Measurements from ENCODE around the gene SCART1. TPM values are rescaled to one million over a fixed set of nuclear protein-coding genes. Genes with fewer than 3 reads are reported as not detected.
"Not testable (repeated sequence)": the region's sequence is repeated elsewhere in the genome, so short reads cannot be mapped to it uniquely, and the experiment has no call there.

Gene SCART1
- total and polyA plus RNA-seq, 11 donors, result 0.08 to 1.3 (median 0.34) TPM

DNA sequence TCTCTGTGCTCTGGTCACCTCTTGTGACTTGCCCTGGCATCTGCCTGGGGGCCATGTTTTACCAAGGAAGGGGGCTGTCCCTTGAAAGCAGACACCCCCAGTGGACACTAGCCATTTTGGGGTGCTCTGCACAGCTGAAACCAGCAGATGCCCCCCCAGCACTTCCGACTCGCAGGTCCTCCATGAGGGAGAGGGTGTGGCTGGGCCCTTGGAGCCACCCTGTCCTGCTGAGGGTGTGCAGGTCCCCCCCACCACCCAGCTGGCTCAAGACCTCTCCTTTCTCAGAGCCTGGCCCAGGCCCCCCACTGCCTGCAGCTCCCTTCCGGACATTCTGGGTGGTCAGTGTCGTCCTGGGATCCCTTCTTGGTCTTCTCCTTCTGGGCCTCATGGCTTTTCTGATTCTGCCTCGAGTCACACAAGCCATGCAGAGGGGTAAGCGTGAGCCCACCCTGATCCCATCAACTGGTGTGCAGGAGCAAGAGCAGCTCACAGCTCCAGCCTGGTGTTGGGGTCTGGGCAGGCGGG is 12.3 kb downstream of the SCART1 start:
- intact Hi-C loops (cut with DNase I), result no loop called here
- 83 to 95% (median 87%) methylated on average over 6 to 7 of the region's 7 CpGs for WGBS, 4 donors
- TF ChIP-seq POLR2A (IDR thresholded peaks at IDR 0.05) (no peak), CTCF (IDR thresholded peaks at IDR 0.05) (no peak)
- no peak overlapping the region for H3K27ac ChIP-seq
- ATAC-seq (no peak), DNase-seq (no peak)
- peaks cover 0 to 3% (median 0%) of the 10 kb centered on the region in 9 donors for H3K36me3 ChIP-seq
- peaks cover 0 to 16% (median 0%) of the 10 kb centered on the region in 9 donors for H3K27me3 ChIP-seq
- H3K4me3 ChIP-seq, result no peak overlapping the region
- H3K9me3 ChIP-seq, result peaks cover 0 to 8% (median 0%) of the 10 kb centered on the region in 12 donors
- H3K4me1 ChIP-seq, result no peaks in the 10 kb centered on the region

DNA sequence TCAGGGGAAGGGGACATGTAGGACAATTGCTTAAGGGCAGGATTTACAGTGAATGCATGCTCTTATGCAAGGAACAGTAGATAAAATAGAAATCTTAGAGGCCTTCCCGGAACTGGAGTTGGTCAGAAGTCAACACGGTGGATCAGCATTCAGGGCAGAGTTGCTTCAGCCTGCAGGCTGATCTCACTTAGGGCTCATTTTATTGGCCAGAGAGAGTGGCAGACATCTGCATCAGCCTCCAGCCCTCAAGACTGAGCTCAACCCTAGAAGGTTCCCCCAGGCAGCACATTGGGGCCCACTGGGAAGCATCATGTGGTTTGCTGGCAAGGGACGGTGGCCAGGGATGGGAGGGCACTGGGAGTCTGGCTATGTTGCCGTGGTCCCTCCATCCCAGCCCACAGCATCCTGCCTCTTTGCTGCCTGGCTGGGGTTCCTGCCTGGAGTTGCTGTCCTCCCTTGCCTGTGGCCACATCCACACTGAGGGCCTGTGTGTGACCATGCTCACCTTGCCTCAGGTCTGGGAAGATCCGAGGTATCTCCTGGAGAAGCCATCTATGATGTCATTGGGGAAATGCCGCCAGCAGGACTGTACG is 13.0 kb downstream of the SCART1 start:
- 90 to 95% (median 92%) methylated on average over 5 to 7 of the region's 7 CpGs for WGBS, 4 donors
- Histone ChIP-seq H3K4me1 (no peaks in the 10 kb centered on the region), H3K27me3 (peaks cover 0 to 16% (median 0%) of the 10 kb centered on the region in 9 donors), H3K36me3 (peaks cover 0 to 3% (median 0%) of the 10 kb centered on the region in 9 donors), H3K4me3 (no peak overlapping the region), H3K9me3 (peaks cover 0 to 8% (median 0%) of the 10 kb centered on the region in 12 donors), H3K27ac (no peak overlapping the region)
- intact Hi-C loops (cut with DNase I), result no loop called here
- no peak for ATAC-seq
- TF ChIP-seq CTCF (IDR thresholded peaks at IDR 0.05) (no peak), POLR2A (IDR thresholded peaks at IDR 0.05) (no peak)
- DNase-seq, result no peak

- Histone ChIP-seq H3K4me3 (no peak overlapping the region), H3K27ac (no peak overlapping the region), H3K36me3 (peaks cover 0 to 3% (median 0%) of the 10 kb centered on the region in 9 donors), H3K4me1 (no peaks in the 10 kb centered on the region), H3K27me3 (peaks cover 0 to 16% (median 0%) of the 10 kb centered on the region in 9 donors), H3K9me3 (peaks cover 0 to 8% (median 0%) of the 10 kb centered on the region in 12 donors)
- no peak for DNase-seq
- 87 to 96% (median 89%) methylated on average over 15 to 17 of the region's 17 CpGs for WGBS, 4 donors
- no peak for ATAC-seq
- intact Hi-C loops (cut with DNase I), result no loop called here
- TF ChIP-seq POLR2A (IDR thresholded peaks at IDR 0.05) (no peak), CTCF (IDR thresholded peaks at IDR 0.05) (no peak)
These were observed 13.7 kb downstream of the SCART1 start for GRCh38 chr10:133467286-133467911.

DNA sequence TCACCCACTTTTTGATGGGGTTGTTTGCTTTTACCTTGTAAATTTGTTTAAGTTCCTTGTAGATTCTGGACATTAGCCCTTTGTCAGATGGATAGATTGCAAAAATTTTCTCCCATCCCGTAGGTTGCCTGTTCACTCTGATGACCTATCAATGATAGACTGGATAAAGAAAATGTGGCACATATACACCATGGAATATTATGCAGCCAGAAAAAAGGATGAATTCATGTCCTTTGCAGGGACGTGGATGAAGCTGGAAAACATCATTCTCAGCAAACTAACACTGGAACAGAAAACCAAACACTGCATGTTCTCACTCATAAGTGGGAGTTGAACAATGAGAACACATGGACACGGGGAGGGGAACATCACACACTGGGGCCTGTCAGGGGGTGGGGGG is 15.5 kb downstream of the SCART1 start:
- H3K36me3 ChIP-seq; H3K27ac ChIP-seq; H3K4me3 ChIP-seq; H3K4me1 ChIP-seq; H3K9me3 ChIP-seq; DNase-seq; intact Hi-C loops (cut with DNase I); ATAC-seq: not testable (repeated sequence)
- H3K27me3 ChIP-seq, result peaks cover 0 to 14% (median 0%) of the 10 kb centered on the region in 9 donors
- WGBS, 4 donors, result 70 to 84% (median 76%) methylated on average over 3 of the region's 3 CpGs

All from heart left ventricle (tissue), 16 donors.